Kasumi-1 (cell line): Measurements from ENCODE around the gene SETD5.
"Not testable (repeated sequence)": the region's sequence is repeated elsewhere in the genome, so short reads cannot be mapped to it uniquely, and the experiment has no call there.

Experiments
- DNase-seq, 2 experiments: peaks; one replicate each; lab custom pipeline; 2025; lab: John Stamatoyannopoulos, UW

Gene SETD5

GRCh38 chr3:9455596-9456131 is 58.2 kb downstream of the SETD5 start:
- no peak for DNase-seq

- no peak for DNase-seq
Observed at GRCh38 chr3:9467451-9467850, 70.0 kb downstream of the SETD5 start.

GRCh38 chr3:9468460-9468859 is 71.0 kb downstream of the SETD5 start:
- DNase-seq, result no peak

GRCh38 chr3:9469986-9470385 is 72.6 kb downstream of the SETD5 start:
- DNase-seq, result no peak

- DNase-seq, result no peak
Observed at GRCh38 chr3:9473496-9474065, 76.2 kb downstream of the SETD5 start.

GRCh38 chr3:9474482-9474881 is 77.1 kb downstream of the SETD5 start:
- no peak for DNase-seq

GRCh38 chr3:9476935-9477334 is 79.5 kb downstream of the SETD5 start:
- no peak for DNase-seq

- DNase-seq, result no peak
Observed at GRCh38 chr3:9480265-9480664, 82.8 kb downstream of the SETD5 start.

- DNase-seq, result no peak
Observed at GRCh38 chr3:9485248-9485647, 87.8 kb downstream of the SETD5 start.

- no peak for DNase-seq
Observed at GRCh38 chr3:9491506-9491905, 94.1 kb downstream of the SETD5 start.

- DNase-seq, result not testable (repeated sequence)
Observed at GRCh38 chr3:9494036-9494435, 96.6 kb downstream of the SETD5 start.

- no peak for DNase-seq
Observed at GRCh38 chr3:9496893-9497292, 99.5 kb downstream of the SETD5 start.

GRCh38 chr3:9497821-9498565 is 100.6 kb downstream of the SETD5 start:
- no peak for DNase-seq

GRCh38 chr3:9498781-9499180 is 101.4 kb downstream of the SETD5 start:
- no peak for DNase-seq

GRCh38 chr3:9499455-9500107 is 102.2 kb downstream of the SETD5 start:
- no peak for DNase-seq

- DNase-seq, result peak; percentile 45 to 51
Observed at GRCh38 chr3:9500108-9501050, 103.0 kb downstream of the SETD5 start.

GRCh38 chr3:9501226-9501625 is 103.8 kb downstream of the SETD5 start:
- no peak for DNase-seq

- DNase-seq, result peak; percentile 56 to 72
Observed at GRCh38 chr3:9503283-9503682, 105.9 kb downstream of the SETD5 start.

- DNase-seq, result no peak
Observed at GRCh38 chr3:9507586-9508578, 110.5 kb downstream of the SETD5 start.

- DNase-seq, result no peak
Observed at GRCh38 chr3:9508781-9509180, 111.4 kb downstream of the SETD5 start.
